ENCODE measurements around the gene TOX3.

DNA sequence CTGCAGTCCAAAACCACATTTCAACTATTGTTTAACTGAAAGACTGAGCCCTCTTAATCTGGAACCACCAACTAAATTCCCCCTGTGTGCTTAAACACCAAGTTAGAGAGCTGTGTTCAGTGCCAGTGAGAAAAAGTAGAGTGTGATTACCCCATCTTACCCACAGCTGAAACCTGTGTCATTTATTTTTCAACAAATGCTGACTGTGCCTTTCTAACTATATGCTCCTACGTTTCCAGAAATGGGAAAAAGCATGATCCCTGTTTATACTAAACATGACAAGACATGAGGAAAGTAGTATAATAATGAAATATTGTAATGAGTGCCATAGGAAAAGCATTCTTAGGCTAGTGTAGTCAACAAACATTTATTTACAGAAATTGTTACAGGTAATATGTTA is 7.4 kb upstream of the TOX3 start:
- TF ChIP-seq, protein P1, sequence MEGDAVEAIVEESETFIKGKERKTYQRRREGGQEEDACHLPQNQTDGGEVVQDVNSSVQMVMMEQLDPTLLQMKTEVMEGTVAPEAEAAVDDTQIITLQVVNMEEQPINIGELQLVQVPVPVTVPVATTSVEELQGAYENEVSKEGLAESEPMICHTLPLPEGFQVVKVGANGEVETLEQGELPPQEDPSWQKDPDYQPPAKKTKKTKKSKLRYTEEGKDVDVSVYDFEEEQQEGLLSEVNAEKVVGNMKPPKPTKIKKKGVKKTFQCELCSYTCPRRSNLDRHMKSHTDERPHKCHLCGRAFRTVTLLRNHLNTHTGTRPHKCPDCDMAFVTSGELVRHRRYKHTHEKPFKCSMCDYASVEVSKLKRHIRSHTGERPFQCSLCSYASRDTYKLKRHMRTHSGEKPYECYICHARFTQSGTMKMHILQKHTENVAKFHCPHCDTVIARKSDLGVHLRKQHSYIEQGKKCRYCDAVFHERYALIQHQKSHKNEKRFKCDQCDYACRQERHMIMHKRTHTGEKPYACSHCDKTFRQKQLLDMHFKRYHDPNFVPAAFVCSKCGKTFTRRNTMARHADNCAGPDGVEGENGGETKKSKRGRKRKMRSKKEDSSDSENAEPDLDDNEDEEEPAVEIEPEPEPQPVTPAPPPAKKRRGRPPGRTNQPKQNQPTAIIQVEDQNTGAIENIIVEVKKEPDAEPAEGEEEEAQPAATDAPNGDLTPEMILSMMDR (IDR thresholded peaks at IDR 0.05), result no peak
- TF ChIP-seq POLR2A (IDR thresholded peaks at IDR 0.05) (no peak), EP300 (IDR thresholded peaks at IDR 0.05; ENCODE audit: low read depth) (no peak)
